GM12878 (cell line): ENCODE data around the gene LITAF. TPM values are rescaled to one million over a fixed set of nuclear protein-coding genes. Genes with fewer than 3 reads are reported as not detected.

ENCODE experiments used
- BCL11A ChIP-seq: IDR thresholded peaks from 2 replicates; pipeline ENCODE4 v1.6.1; 2011; ENCODE audit warnings: low read depth, low read length
- BCL3 ChIP-seq: IDR thresholded peaks from 2 replicates; pipeline ENCODE4 v1.6.1; 2011; ENCODE audit warnings: borderline replicate concordance, low read depth, mild to moderate bottlenecking, moderate library complexity, low read length; ENCODE audit not compliant: insufficient read depth, poor library complexity, severe bottlenecking
- BHLHE40 ChIP-seq, 2 experiments: fragments of 450-650 bp in 1 of 2; IDR thresholded peaks; 2 replicates each; pipeline ENCODE4 v1.6.1; 2011 to 2017; ENCODE audit warnings: low read depth in 2 of 2, borderline replicate concordance in 1 of 2, improper control_type of control experiment in 1 of 2, low read length in 1 of 2, mild to moderate bottlenecking in 1 of 2
- CEBPB ChIP-seq, 2 experiments: fragments of 150-350 bp in 1 of 2; IDR thresholded peaks; 2 replicates each; pipeline ENCODE4 v1.6.1; 2012 to 2014; ENCODE audit warnings: low read depth in 2 of 2, low read length in 2 of 2, borderline replicate concordance in 1 of 2, inconsistent platforms in 1 of 2
- CHD1 ChIP-seq: IDR thresholded peaks from 2 replicates; pipeline ENCODE4 v1.6.1; 2012; ENCODE audit warnings: low read depth, low read length, improper control_type of control experiment
- CREM ChIP-seq: IDR thresholded peaks from 2 replicates; pipeline ENCODE4 v1.6.1; 2014; ENCODE audit warnings: antibody characterized with exemption, low read depth
- EP300 ChIP-seq, 2 experiments: fragments of 150-350 bp in 1 of 2; IDR thresholded peaks; 2 replicates each; pipeline ENCODE4 v1.6.1; 2011 to 2012; ENCODE audit warnings: low read depth in 2 of 2, low read length in 2 of 2, borderline replicate concordance in 1 of 2, improper control_type of control experiment in 1 of 2, inconsistent platforms in 1 of 2; ENCODE audit not compliant: control insufficient read depth in 1 of 2
- ESRRA ChIP-seq: IDR thresholded peaks from 2 replicates; pipeline ENCODE4 v1.6.1; 2012; ENCODE audit warnings: mild to moderate bottlenecking, low read length, improper control_type of control experiment
- FOXM1 ChIP-seq: IDR thresholded peaks from 2 replicates; pipeline ENCODE4 v1.6.1; 2012; ENCODE audit warnings: low read depth, mild to moderate bottlenecking, inconsistent platforms, low read length, moderate library complexity
- IKZF2 ChIP-seq, 2 experiments: fragments of 450-650 bp; IDR thresholded peaks; 2 replicates each; pipeline ENCODE4 v1.6.1; 2017; ENCODE audit warnings: mild to moderate bottlenecking in 2 of 2, moderate library complexity in 2 of 2
- IRF4 ChIP-seq: IDR thresholded peaks from 2 replicates; pipeline ENCODE4 v1.6.1; 2011; ENCODE audit warnings: low read depth, low read length
- KDM1A ChIP-seq: fragments of 200-600 bp; sonication (generic); IDR thresholded peaks from 2 replicates; pipeline ENCODE4 v1.6.1; 2016; ENCODE audit warnings: borderline replicate concordance
- MEF2A ChIP-seq: IDR thresholded peaks from 2 replicates; pipeline ENCODE4 v1.6.1; 2011; ENCODE audit warnings: low read depth, mild to moderate bottlenecking, low read length, moderate library complexity; ENCODE audit not compliant: insufficient read depth
- MTA3 ChIP-seq: IDR thresholded peaks from 2 replicates; pipeline ENCODE4 v1.6.1; 2012; ENCODE audit warnings: low read length, inconsistent platforms, borderline replicate concordance
- MXI1 ChIP-seq: fragments of 150-350 bp; IDR thresholded peaks from 2 replicates; pipeline ENCODE4 v1.6.1; 2011; ENCODE audit warnings: low read depth, mild to moderate bottlenecking, inconsistent platforms, low read length, improper control_type of control experiment
- NFIC ChIP-seq: IDR thresholded peaks from 2 replicates; pipeline ENCODE4 v1.6.1; 2012; ENCODE audit warnings: low read depth, mild to moderate bottlenecking, inconsistent platforms, low read length, moderate library complexity
- NFYA ChIP-seq: IDR thresholded peaks from 2 replicates; pipeline ENCODE4 v1.6.1; 2011; ENCODE audit warnings: low read depth, mild to moderate bottlenecking, low read length, improper control_type of control experiment, borderline replicate concordance
- PML ChIP-seq: IDR thresholded peaks from 2 replicates; pipeline ENCODE4 v1.6.1; 2012; ENCODE audit warnings: low read length, inconsistent platforms
- RCOR1 ChIP-seq: conservative IDR thresholded peaks from 2 replicates; pipeline ENCODE4 v1.6.1; 2012; ENCODE audit warnings: low read depth, low read length, improper control_type of control experiment
- RUNX3 ChIP-seq: IDR thresholded peaks from 2 replicates; pipeline ENCODE4 v1.6.1; 2012; ENCODE audit warnings: low read length, inconsistent platforms
- SIN3A ChIP-seq: IDR thresholded peaks from 2 replicates; pipeline ENCODE4 v1.6.1; 2012; ENCODE audit warnings: low read depth, low read length, improper control_type of control experiment
- SMARCA5 ChIP-seq: fragments of 450-650 bp; IDR thresholded peaks from 2 replicates; pipeline ENCODE4 v1.6.1; 2017; ENCODE audit warnings: mild to moderate bottlenecking
- SREBF1 ChIP-seq: IDR thresholded peaks from 2 replicates; pipeline ENCODE4 v1.6.1; 2012; ENCODE audit warnings: mild to moderate bottlenecking, low read length
- STAT1 ChIP-seq: fragments of 450-650 bp; conservative IDR thresholded peaks from 2 replicates; pipeline ENCODE4 v1.6.1; 2014; ENCODE audit warnings: antibody characterized with exemption, mild to moderate bottlenecking
- TBL1XR1 ChIP-seq: IDR thresholded peaks from 2 replicates; pipeline ENCODE4 v1.6.1; 2012; ENCODE audit warnings: low read depth, low read length, improper control_type of control experiment
- ZNF24 ChIP-seq: fragments of 450-650 bp; IDR thresholded peaks from 2 replicates; pipeline ENCODE4 v1.6.1; 2017; ENCODE audit warnings: antibody characterized with exemption, mild to moderate bottlenecking
- ZNF384 ChIP-seq: IDR thresholded peaks from 2 replicates; pipeline ENCODE4 v1.6.1; 2012; ENCODE audit warnings: low read depth, mild to moderate bottlenecking, low read length, improper control_type of control experiment, borderline replicate concordance
- polyA plus RNA-seq, 11 experiments: library from polyadenylated mRNA; depleted of rRNA in 4 of 11; unstranded in 6 of 11; stranded (reverse) in 5 of 11; fragments of >200 nt; fragmentation: Nextera tagmentation in 4 of 11; fragmentation: Illumina TruSeq in 1 of 11; extraction: Ambion mirVana in 4 of 11; extraction: Trizol in 1 of 11; gene quantifications; 1 replicate in 1 of 11; 2 replicates in 10 of 11; pipeline versions ENCODE4 v1.2.1 to v1.2.3, GENCODE V29; 2011 to 2016; ENCODE audit warnings: inconsistent platforms in 2 of 11, missing spikeins in 2 of 11, low read depth in 1 of 11
- total RNA-seq, 4 experiments: library from RNA; depleted of rRNA in 3 of 4; stranded (reverse); fragments of >200 nt in 3 of 4; fragmentation: Illumina TruSeq in 1 of 4; extraction: Trizol in 1 of 4; gene quantifications; 2 replicates each; pipeline versions ENCODE4 v1.2.1 to v1.2.3, GENCODE V29; 2013 to 2021
- TF ChIP-seq, protein P1 (sequence below): IDR thresholded peaks from 2 replicates; pipeline ENCODE4 v1.6.1; 2012; ENCODE audit warnings: low read length, inconsistent platforms

LITAF gene
- total and polyA plus RNA-seq, 10 of the 15 experiments (the other 5 are each of a cell fraction or from before 2014, with no cell fraction given), result 99.2 to 211 (median 147) TPM

DNA sequence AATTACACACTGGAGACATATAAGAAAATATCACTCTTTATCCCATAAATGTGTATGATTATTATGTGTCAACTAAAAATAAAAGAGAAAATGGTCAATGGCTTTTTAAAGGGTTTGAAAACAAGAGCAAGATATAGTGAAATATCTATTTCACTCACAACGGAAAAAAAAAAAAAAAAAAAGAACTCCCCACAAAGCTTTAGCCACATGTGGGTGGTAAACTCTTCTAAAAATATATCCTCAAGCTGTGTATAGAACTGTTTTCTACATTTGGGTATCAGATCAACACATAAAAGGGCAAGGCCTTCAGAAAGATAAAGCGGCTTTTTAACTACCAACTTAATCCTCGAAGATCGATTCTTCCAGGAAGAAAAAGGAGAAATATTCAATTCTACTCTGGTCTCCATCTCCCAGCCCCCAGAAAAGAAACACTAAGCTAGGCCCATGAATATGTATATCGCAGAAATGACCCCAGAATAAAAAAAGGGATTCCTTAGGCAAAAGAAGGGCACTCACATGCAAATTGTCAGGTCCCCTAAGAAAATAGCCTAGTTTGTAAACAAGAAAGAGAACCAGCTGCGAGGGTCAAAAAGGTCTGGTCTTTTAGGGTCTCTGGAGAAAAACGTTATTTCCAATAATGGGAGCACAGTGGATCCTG lies 4.4 kb downstream of the LITAF start (continued):
- TF ChIP-seq IRF4, result peak; percentile 26; the same call in 1 of the 2 replicates
- TF ChIP-seq ZNF384, result peak; percentile 97
- peak; percentile 62; the same call in 1 of the 2 replicates for TF ChIP-seq CREM
- TF ChIP-seq SREBF1, result no peak
- TF ChIP-seq BCL11A, result peak; percentile 47; the same call in 1 of the 2 replicates
- 0 out of 2 replicates have a peak, but pooled peaks have one; percentile 3 for TF ChIP-seq ZNF24
- 0 out of 2 replicates have a peak, but pooled peaks have one; percentile 3 for TF ChIP-seq SMARCA5
- TF ChIP-seq NFIC, result peak; percentile 96
- no peak for TF ChIP-seq KDM1A
- TF ChIP-seq IKZF2 (IDR thresholded peaks at IDR 0.05), result no peak; a peak in 1 of 4 replicates
- TF ChIP-seq MXI1, result peak; percentile 21; the same call in 1 of the 2 replicates
- TF ChIP-seq STAT1, result no peak
- TF ChIP-seq MTA3, result peak; percentile 80; the same call in 1 of the 2 replicates
- TF ChIP-seq BHLHE40 (IDR thresholded peaks at IDR 0.05; ENCODE audit: borderline replicate concordance in 1 of 2, low read depth in 2 of 2, low read length in 1 of 2), result peak in 1 of 2 experiments; percentile 35; a peak in 1 of 4 replicates
- peak in 1 of 2 experiments; percentile 65; a peak in 1 of 4 replicates for TF ChIP-seq CEBPB (IDR thresholded peaks at IDR 0.05; ENCODE audit: borderline replicate concordance in 1 of 2, low read depth in 2 of 2, low read length in 2 of 2)
- peak in 1 of 2 experiments; percentile 84; a peak in 2 of 4 replicates for TF ChIP-seq EP300 (IDR thresholded peaks at IDR 0.05; ENCODE audit: borderline replicate concordance in 1 of 2, control insufficient read depth in 1 of 2, low read depth in 2 of 2, low read length in 2 of 2)
- no peak for TF ChIP-seq SIN3A
- TF ChIP-seq, protein P1, sequence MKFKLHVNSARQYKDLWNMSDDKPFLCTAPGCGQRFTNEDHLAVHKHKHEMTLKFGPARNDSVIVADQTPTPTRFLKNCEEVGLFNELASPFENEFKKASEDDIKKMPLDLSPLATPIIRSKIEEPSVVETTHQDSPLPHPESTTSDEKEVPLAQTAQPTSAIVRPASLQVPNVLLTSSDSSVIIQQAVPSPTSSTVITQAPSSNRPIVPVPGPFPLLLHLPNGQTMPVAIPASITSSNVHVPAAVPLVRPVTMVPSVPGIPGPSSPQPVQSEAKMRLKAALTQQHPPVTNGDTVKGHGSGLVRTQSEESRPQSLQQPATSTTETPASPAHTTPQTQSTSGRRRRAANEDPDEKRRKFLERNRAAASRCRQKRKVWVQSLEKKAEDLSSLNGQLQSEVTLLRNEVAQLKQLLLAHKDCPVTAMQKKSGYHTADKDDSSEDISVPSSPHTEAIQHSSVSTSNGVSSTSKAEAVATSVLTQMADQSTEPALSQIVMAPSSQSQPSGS, result peak; percentile 89
- TF ChIP-seq TBL1XR1, result peak; percentile 88
- TF ChIP-seq ESRRA, result no peak
- TF ChIP-seq NFYA, result no peak
- TF ChIP-seq RCOR1, result no peak
- peak; percentile 99 for TF ChIP-seq MEF2A
- TF ChIP-seq CHD1, result 0 out of 2 replicates have a peak, but pooled peaks have one; percentile 63
- peak; percentile 92 for TF ChIP-seq RUNX3
- no peak; the same call in 1 of the 2 replicates for TF ChIP-seq PML
- TF ChIP-seq FOXM1, result peak; percentile 91; the same call in 1 of the 2 replicates
- TF ChIP-seq BCL3, result peak; percentile 17
